Epithelial cell of esophagus (primary cell): ENCODE measurements around the gene PRR12.

Source experiments
- DNase-seq: peaks from one replicate; pipeline ENCODE4 v3.0.0; 2010; ENCODE audit warnings: low read depth
- H3K4me3 ChIP-seq: 2 replicates; pipeline ENCODE4 v1.5.1; 2011; ENCODE audit warnings: mild to moderate bottlenecking, low read length, control low read depth
- CTCF ChIP-seq: IDR thresholded peaks from 2 replicates; pipeline ENCODE4 v1.5.1; 2011; ENCODE audit warnings: low read depth, mild to moderate bottlenecking, low read length, control low read depth, inconsistent platforms; ENCODE audit not compliant: insufficient read depth; ENCODE audit errors: missing control alignments

Gene PRR12

DNA sequence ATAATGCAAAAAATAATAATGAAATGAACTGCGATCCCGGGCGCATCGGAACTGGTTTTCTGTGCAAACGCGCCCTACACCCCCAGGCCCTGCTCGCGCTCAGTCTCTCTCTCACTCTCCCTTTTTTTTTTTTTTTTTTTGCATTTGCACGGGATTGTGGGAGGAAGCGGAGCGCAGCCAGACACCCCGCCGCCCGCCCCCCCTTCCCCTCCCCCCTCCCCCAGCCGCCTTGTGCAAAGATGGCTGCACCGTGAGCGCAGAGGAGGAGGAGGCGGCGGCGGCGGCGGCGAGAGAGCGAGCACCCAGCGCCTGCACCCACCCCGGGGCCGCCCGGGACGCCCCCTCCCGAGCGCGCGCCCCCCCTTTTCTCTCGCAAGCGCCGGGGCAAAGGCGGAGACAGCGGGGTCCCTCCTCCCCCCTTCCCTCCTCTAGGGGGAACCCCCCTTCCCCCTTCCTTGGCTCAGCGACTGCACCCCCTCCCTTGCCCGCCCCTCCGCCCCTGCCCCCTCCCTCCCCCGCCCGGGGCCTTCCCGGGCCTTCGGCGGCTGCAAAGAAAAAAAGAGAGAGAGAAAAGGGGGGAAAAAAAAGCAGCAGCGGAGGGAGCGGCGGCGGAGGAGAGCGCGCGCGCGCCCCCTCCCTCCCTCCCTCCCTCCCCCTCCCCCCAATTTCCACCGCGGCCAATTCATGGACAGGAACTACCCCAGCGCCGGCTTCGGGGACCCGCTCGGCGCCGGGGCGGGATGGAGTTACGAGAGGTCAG lies at the start of gene PRR12:
TSS of gene PRR12 (plus strand) at position 212 of the 760 bp plus-strand sequence. CDS start at position 685, 473 bp downstream.
- DNase-seq: peak; percentile 80

GRCh38 chr19:49541914-49542313 lies 49.1 kb upstream of the PRR12 start:
- H3K4me3 ChIP-seq: no peak overlapping the region
- no peak for DNase-seq
- no peak for TF ChIP-seq CTCF

More for the DNA sequence above, at the start of gene PRR12:
- no peak for TF ChIP-seq CTCF
- H3K4me3 ChIP-seq: peak within 1 kb of the TSS; percentile 70

DNA sequence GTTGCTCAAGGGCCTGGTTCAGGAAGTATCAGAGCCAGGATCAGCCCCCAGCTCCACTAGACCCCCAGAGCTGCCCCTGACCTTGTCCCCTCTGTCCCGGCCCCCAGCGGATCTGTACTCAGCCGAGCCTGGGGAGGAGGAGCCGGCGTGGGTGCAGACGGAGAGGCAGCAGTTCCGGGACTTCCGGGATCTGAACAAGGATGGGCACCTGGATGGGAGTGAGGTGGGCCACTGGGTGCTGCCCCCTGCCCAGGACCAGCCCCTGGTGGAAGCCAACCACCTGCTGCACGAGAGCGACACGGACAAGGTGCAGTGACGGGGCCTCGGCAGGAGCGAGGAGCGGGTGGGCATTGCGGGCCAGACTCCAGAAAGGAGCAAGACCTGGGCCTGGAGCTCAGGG lies 48.5 kb upstream of the PRR12 start:
- no peak for DNase-seq
- no peak overlapping the region for H3K4me3 ChIP-seq
- no peak for TF ChIP-seq CTCF

- no peak overlapping the region for H3K4me3 ChIP-seq
- TF ChIP-seq CTCF: no peak
- DNase-seq: no peak
Observed at GRCh38 chr19:49543032-49543431, 48.0 kb upstream of the PRR12 start.

DNA sequence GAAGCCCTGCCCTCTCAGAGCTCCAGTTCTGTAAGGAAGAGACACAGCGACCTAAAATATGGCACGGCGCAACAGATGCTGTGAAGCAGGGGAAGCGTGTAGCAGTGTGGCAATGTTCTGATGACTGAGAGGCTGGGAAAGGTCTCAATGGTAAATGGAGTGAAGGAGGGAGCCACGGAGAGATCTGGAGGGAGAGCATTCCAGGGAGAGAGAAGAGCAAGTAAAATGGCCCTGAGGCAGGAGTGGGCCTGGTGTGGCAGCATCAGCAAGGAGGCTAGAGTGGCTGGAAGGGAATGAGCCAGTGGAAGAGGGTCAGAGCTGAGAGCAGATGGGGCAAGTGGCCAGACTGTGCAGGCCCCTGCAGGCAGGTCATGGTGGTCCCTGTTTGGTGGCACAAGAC lies 46.8 kb upstream of the PRR12 start:
- no peak overlapping the region for H3K4me3 ChIP-seq
- no peak for TF ChIP-seq CTCF

GRCh38 chr19:49546825-49547565 lies 44.0 kb upstream of the PRR12 start:
- DNase-seq: peak; percentile 88
- no peak overlapping the region for H3K4me3 ChIP-seq
- TF ChIP-seq CTCF: peak; percentile 86

More for the DNA sequence above, 46.8 kb upstream of the PRR12 start:
- no peak for DNase-seq

DNA sequence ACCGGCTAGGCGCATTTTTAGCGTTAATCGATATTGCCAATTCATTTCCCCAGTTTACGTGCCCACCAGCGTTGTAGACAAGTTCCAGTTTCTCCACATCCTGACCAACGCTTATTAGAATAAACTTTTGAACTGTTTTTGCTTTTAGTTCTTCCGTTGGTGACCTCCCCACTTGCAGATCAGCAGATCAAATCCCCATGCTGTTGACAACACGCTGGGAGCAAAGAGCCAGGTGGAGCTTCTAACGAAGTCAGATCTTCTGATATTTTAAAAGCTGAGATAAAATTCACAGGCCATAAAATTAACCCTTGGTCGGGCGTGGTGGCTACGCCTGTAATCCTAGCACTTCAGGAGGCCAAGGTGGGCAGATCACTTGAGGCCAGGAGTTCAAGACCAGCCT lies 41.9 kb upstream of the PRR12 start:
- TF ChIP-seq CTCF: no peak
- H3K4me3 ChIP-seq: no peak overlapping the region
- no peak for DNase-seq
